Measurements from ENCODE around the gene ACER1. TPM values are rescaled to one million over a fixed set of nuclear protein-coding genes. Genes with fewer than 3 reads are reported as not detected.

The ACER1 gene, protein sequence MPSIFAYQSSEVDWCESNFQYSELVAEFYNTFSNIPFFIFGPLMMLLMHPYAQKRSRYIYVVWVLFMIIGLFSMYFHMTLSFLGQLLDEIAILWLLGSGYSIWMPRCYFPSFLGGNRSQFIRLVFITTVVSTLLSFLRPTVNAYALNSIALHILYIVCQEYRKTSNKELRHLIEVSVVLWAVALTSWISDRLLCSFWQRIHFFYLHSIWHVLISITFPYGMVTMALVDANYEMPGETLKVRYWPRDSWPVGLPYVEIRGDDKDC
- not detected for total RNA-seq

- H3K27me3 ChIP-seq, result no peaks in the 10 kb centered on the region
- no peak for TF ChIP-seq POLR2AphosphoS5 (IDR thresholded peaks at IDR 0.05; ENCODE audit: insufficient read depth in 1 of 2, low read depth in 1 of 2)
- TF ChIP-seq, protein P1, sequence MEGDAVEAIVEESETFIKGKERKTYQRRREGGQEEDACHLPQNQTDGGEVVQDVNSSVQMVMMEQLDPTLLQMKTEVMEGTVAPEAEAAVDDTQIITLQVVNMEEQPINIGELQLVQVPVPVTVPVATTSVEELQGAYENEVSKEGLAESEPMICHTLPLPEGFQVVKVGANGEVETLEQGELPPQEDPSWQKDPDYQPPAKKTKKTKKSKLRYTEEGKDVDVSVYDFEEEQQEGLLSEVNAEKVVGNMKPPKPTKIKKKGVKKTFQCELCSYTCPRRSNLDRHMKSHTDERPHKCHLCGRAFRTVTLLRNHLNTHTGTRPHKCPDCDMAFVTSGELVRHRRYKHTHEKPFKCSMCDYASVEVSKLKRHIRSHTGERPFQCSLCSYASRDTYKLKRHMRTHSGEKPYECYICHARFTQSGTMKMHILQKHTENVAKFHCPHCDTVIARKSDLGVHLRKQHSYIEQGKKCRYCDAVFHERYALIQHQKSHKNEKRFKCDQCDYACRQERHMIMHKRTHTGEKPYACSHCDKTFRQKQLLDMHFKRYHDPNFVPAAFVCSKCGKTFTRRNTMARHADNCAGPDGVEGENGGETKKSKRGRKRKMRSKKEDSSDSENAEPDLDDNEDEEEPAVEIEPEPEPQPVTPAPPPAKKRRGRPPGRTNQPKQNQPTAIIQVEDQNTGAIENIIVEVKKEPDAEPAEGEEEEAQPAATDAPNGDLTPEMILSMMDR (IDR thresholded peaks at IDR 0.05), result no peak
- TF ChIP-seq POLR2A (IDR thresholded peaks at IDR 0.05), result no peak
- no peaks in the 10 kb centered on the region for H3K4me1 ChIP-seq
- H3K36me3 ChIP-seq, result no peaks in the 10 kb centered on the region
- no peak within 1 kb of the TSS for H3K27ac ChIP-seq
- H3K4me3 ChIP-seq, result no peak within 1 kb of the TSS
- intact Hi-C loops (cut with DNase I), result no loop called here
- no peaks in the 10 kb centered on the region for H3K9me3 ChIP-seq
- DNase-seq (ENCODE audit: extremely low spot score in 2 of 2), result no peak
Measured at GRCh38 chr19:6333439-6333838, at the start of gene ACER1. Gene ACER1, minus strand, starts transcription at chr19:6333612. Its CDS starts 61 bp downstream, at chr19:6333551.

- H3K4me1 ChIP-seq, result no peaks in the 10 kb centered on the region
Measured at GRCh38 chr19:6383188-6383587, 49.8 kb upstream of the ACER1 start.

GRCh38 chr19:6381030-6381750, 47.8 kb upstream of the ACER1 start:
- no peaks in the 10 kb centered on the region for H3K4me1 ChIP-seq
- intact Hi-C loops (cut with DNase I), result no loop called here
- peaks cover 0 to 56% of the 10 kb centered on the region in 2 donors for H3K36me3 ChIP-seq
- no peak for DNase-seq (ENCODE audit: extremely low spot score in 2 of 2)
- no peaks in the 10 kb centered on the region for H3K27me3 ChIP-seq
- no peak for TF ChIP-seq POLR2A (IDR thresholded peaks at IDR 0.05)
- TF ChIP-seq POLR2AphosphoS5 (IDR thresholded peaks at IDR 0.05; ENCODE audit: insufficient read depth in 1 of 2, low read depth in 1 of 2), result no peak
- TF ChIP-seq, protein P1 (IDR thresholded peaks at IDR 0.05), result no peak
- H3K4me3 ChIP-seq, result no peak overlapping the region
- no peak overlapping the region for H3K27ac ChIP-seq
- H3K9me3 ChIP-seq, result no peaks in the 10 kb centered on the region

More at GRCh38 chr19:6383188-6383587, 49.8 kb upstream of the ACER1 start:
- no peaks in the 10 kb centered on the region for H3K9me3 ChIP-seq
- DNase-seq (ENCODE audit: extremely low spot score in 2 of 2), result no peak
- intact Hi-C loops (cut with DNase I), result no loop called here
- H3K36me3 ChIP-seq, result peaks cover 0 to 73% of the 10 kb centered on the region in 2 donors
- no peak overlapping the region for H3K27ac ChIP-seq
- H3K27me3 ChIP-seq, result no peaks in the 10 kb centered on the region
- no peak for TF ChIP-seq POLR2A (IDR thresholded peaks at IDR 0.05)
- TF ChIP-seq, protein P1 (IDR thresholded peaks at IDR 0.05), result no peak
- TF ChIP-seq POLR2AphosphoS5 (IDR thresholded peaks at IDR 0.05; ENCODE audit: insufficient read depth in 1 of 2, low read depth in 1 of 2), result no peak
- H3K4me3 ChIP-seq, result no peak overlapping the region

DNA sequence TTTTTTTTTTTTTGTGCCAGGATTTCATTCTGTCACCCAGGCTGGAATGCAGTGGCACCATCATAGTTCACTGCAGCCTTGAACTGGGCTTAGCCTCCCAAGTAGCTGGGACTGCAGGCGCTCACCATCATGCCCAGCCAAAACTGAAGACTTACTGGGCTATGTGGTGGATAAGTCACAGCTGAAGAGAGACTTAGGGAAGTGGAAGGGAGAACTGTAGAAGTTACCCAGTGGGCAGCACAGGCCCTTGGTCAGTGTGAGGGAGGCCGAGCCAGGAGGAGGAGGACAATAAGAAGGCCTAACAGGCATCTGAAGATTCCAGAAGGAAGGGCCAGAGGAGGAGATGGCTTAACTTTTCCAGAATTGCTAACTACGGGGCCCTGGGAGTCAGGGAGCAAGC, 46.3 kb upstream of the ACER1 start:
- Histone ChIP-seq H3K4me3 (no peak overlapping the region), H3K9me3 (no peaks in the 10 kb centered on the region), H3K27ac (no peak overlapping the region), H3K27me3 (no peaks in the 10 kb centered on the region), H3K4me1 (peaks cover under 1% of the 10 kb centered on the region), H3K36me3 (peaks cover 0 to 49% of the 10 kb centered on the region in 2 donors)
- no peak for DNase-seq (ENCODE audit: extremely low spot score in 2 of 2)
- TF ChIP-seq, protein P1 (IDR thresholded peaks at IDR 0.05), result no peak
- intact Hi-C loops (cut with DNase I), result no loop called here

DNA sequence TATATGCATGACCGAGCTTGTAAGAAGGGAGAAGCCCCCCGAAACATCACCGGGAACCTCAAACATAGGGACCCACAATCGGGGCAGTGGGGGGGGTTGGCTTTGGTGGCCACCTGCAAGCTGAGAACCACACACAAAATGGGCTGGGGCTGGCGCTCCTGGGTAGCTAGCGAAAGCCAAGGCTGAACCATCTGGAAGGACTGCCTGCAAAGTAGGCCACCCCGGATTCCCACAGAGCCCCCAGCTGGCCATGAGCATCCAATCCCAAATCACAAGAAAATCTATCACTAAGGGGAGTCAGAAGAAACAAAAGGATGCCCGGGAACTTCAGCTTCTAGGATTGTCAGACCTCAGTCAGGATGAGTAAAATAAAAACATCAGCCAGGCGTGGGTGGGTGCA, 45.1 kb upstream of the ACER1 start:
- Histone ChIP-seq H3K4me3 (no peak overlapping the region), H3K27me3 (no peaks in the 10 kb centered on the region), H3K27ac (no peak overlapping the region), H3K9me3 (no peaks in the 10 kb centered on the region), H3K4me1 (peaks cover 14% of the 10 kb centered on the region), H3K36me3 (peaks cover 0 to 42% of the 10 kb centered on the region in 2 donors)
- TF ChIP-seq POLR2AphosphoS5 (IDR thresholded peaks at IDR 0.05; ENCODE audit: insufficient read depth in 1 of 2, low read depth in 1 of 2) (no peak), POLR2A (IDR thresholded peaks at IDR 0.05) (no peak)
- TF ChIP-seq, protein P1 (IDR thresholded peaks at IDR 0.05), result no peak
- intact Hi-C loops (cut with DNase I), result no loop called here
- no peak for DNase-seq (ENCODE audit: extremely low spot score in 2 of 2)
